IMR-90 (cell line): ENCODE data around the gene EFEMP1. TPM values are rescaled to one million over a fixed set of nuclear protein-coding genes. Genes with fewer than 3 reads are reported as not detected.

Experiments used
- ATAC-seq: fragments of 200-7000 bp; cut with Tn5 transposase; 2 replicates; pipeline ENCODE4 v1.9.1; 2020; ENCODE audit warnings: low read depth, mild to moderate bottlenecking, moderate library complexity
- BruUV-seq: library from RNA; stranded (reverse); fragments of 400-500 nt; replicated peaks from 2 replicates; lab custom pipeline; 2021; lab: Mats Ljungman, UMichigan
- CTCF ChIA-PET: fragments of 300-600 bp; formaldehyde crosslinking; extraction: SDS; loops from one replicate; lab custom pipeline; 2021; ENCODE audit warnings: antibody characterized with exemption; lab: Yijun Ruan, JAX
- POLR2A ChIA-PET: fragments of 300-600 bp; sonication (Branson Sonifier 250); formaldehyde crosslinking; loops from one replicate; lab custom pipeline; 2022; ENCODE audit warnings: antibody characterized with exemption; ENCODE audit not compliant: unreplicated experiment; lab: Charles Lee
- DNase-seq: peaks from one replicate; pipeline ENCODE4 v3.0.0; 2013
- H2AFZ ChIP-seq: replicated peaks from 2 replicates; pipeline ENCODE3; 2013; ENCODE audit warnings: low read length, mild to moderate bottlenecking; ENCODE audit not compliant: poor library complexity
- H2AK5ac ChIP-seq: 2 replicates; pipeline ENCODE4 v1.6.1; 2013; ENCODE audit warnings: low read depth, low read length, inconsistent platforms
- H2AK9ac ChIP-seq: replicated peaks from 2 replicates; pipeline ENCODE3; 2013; ENCODE audit warnings: mild to moderate bottlenecking, low read depth, low read length, moderate library complexity; ENCODE audit not compliant: poor library complexity
- H2BK120ac ChIP-seq: 2 replicates; pipeline ENCODE4 v1.6.1; 2013; ENCODE audit warnings: low read depth, low read length, inconsistent platforms
- H2BK15ac ChIP-seq: 3 replicates; pipeline ENCODE4 v1.6.1; 2013; ENCODE audit warnings: low read depth, low read length, inconsistent platforms
- H2BK20ac ChIP-seq: 2 replicates; pipeline ENCODE4 v1.6.1; 2013; ENCODE audit warnings: low read depth, mild to moderate bottlenecking, inconsistent platforms, low read length, moderate library complexity
- H2BK5ac ChIP-seq: 2 replicates; pipeline ENCODE4 v1.6.1; 2013; ENCODE audit warnings: mild to moderate bottlenecking, low read depth, low read length, inconsistent platforms; ENCODE audit not compliant: poor library complexity, severe bottlenecking
- H3K14ac ChIP-seq: replicated peaks from 2 replicates; pipeline ENCODE4 v1.6.1; 2013; ENCODE audit warnings: low read depth, low read length, inconsistent platforms
- H3K18ac ChIP-seq: 2 replicates; pipeline ENCODE4 v1.6.1; 2013; ENCODE audit warnings: low read depth, low read length, control low read depth
- H3K23ac ChIP-seq: 2 replicates; pipeline ENCODE4 v1.6.1; 2013; ENCODE audit warnings: low read depth, low read length, inconsistent platforms
- H3K27ac ChIP-seq: 2 replicates; pipeline ENCODE4 v1.5.1; 2013; ENCODE audit warnings: mild to moderate bottlenecking, control low read depth, low read length; ENCODE audit not compliant: insufficient read depth
- H3K27me3 ChIP-seq: 2 replicates; pipeline ENCODE4 v1.6.1; 2013; ENCODE audit warnings: low read length; ENCODE audit not compliant: control insufficient read depth, insufficient read depth
- H3K36me3 ChIP-seq: 2 replicates; pipeline ENCODE4 v1.6.1; 2013; ENCODE audit warnings: low read length, mixed read lengths; ENCODE audit not compliant: control insufficient read depth, insufficient read depth
- H3K4ac ChIP-seq: 2 replicates; pipeline ENCODE4 v1.6.1; 2013; ENCODE audit warnings: low read depth, low read length, inconsistent platforms
- H3K4me1 ChIP-seq: 2 replicates; pipeline ENCODE4 v1.6.1; 2013; ENCODE audit warnings: low read length, mixed read lengths; ENCODE audit not compliant: control insufficient read depth, insufficient read depth
- H3K4me2 ChIP-seq: 2 replicates; pipeline ENCODE4 v1.6.1; 2013; ENCODE audit warnings: low read depth, mild to moderate bottlenecking, control low read depth, low read length, moderate library complexity
- H3K4me3 ChIP-seq: 2 replicates; pipeline ENCODE4 v1.5.1; 2013; ENCODE audit warnings: low read depth, mild to moderate bottlenecking, control low read depth, low read length, moderate library complexity; ENCODE audit not compliant: insufficient read depth
- H3K56ac ChIP-seq: 2 replicates; pipeline ENCODE4 v1.6.1; 2013; ENCODE audit warnings: low read length, inconsistent platforms; ENCODE audit not compliant: insufficient read depth; ENCODE audit errors: extremely low read depth
- H3K79me1 ChIP-seq, 2 experiments: 2 replicates each; pipeline ENCODE4 v1.6.1; 2013; ENCODE audit warnings: low read length in 2 of 2, inconsistent platforms in 1 of 2, low read depth in 1 of 2
- H3K9ac ChIP-seq: 2 replicates; pipeline ENCODE4 v1.6.1; 2013; ENCODE audit warnings: low read depth, low read length, control low read depth
- H3K9me1 ChIP-seq: 2 replicates; pipeline ENCODE4 v1.6.1; 2013; ENCODE audit warnings: low read length, inconsistent platforms; ENCODE audit not compliant: insufficient read depth
- H3K9me3 ChIP-seq: 2 replicates; pipeline ENCODE4 v1.6.1; 2013; ENCODE audit warnings: low read length; ENCODE audit not compliant: control insufficient read depth, insufficient read depth
- H4K20me1 ChIP-seq: 2 replicates; pipeline ENCODE4 v1.6.1; 2013; ENCODE audit warnings: low read length, inconsistent platforms; ENCODE audit not compliant: insufficient read depth
- H4K5ac ChIP-seq: 2 replicates; pipeline ENCODE4 v1.6.1; 2013; ENCODE audit warnings: mild to moderate bottlenecking, low read depth, low read length, control low read depth
- H4K8ac ChIP-seq, 2 experiments: 2 replicates each; pipeline ENCODE4 v1.6.1; 2013; ENCODE audit warnings: low read depth in 2 of 2, low read length in 2 of 2, control low read depth in 1 of 2, inconsistent platforms in 1 of 2
- H4K91ac ChIP-seq: 2 replicates; pipeline ENCODE4 v1.6.1; 2013; ENCODE audit warnings: low read depth, low read length, inconsistent platforms; ENCODE audit not compliant: insufficient read depth
- CEBPB ChIP-seq: IDR thresholded peaks from 2 replicates; pipeline ENCODE4 v1.6.1; 2012; ENCODE audit warnings: low read depth, low read length, improper control_type of control experiment
- CTCF ChIP-seq: conservative IDR thresholded peaks from 2 replicates; pipeline ENCODE4 v1.5.1; 2012; ENCODE audit warnings: mild to moderate bottlenecking, low read depth, low read length, improper control_type of control experiment
- FOS ChIP-seq: fragments of 150-350 bp; IDR thresholded peaks from 2 replicates; pipeline ENCODE4 v1.6.1; 2016; ENCODE audit warnings: low read depth, low read length
- MAFK ChIP-seq: IDR thresholded peaks from 2 replicates; pipeline ENCODE4 v1.6.1; 2012; ENCODE audit warnings: low read depth, low read length, improper control_type of control experiment
- MAZ ChIP-seq: IDR thresholded peaks from 2 replicates; pipeline ENCODE4 v1.6.1; 2012; ENCODE audit warnings: low read depth, mild to moderate bottlenecking, low read length, improper control_type of control experiment, moderate library complexity, borderline replicate concordance
- MXI1 ChIP-seq: IDR thresholded peaks from 2 replicates; pipeline ENCODE4 v1.6.1; 2012; ENCODE audit warnings: low read depth, mild to moderate bottlenecking, low read length, moderate library complexity, borderline replicate concordance
- RCOR1 ChIP-seq: IDR thresholded peaks from 2 replicates; pipeline ENCODE4 v1.6.1; 2012; ENCODE audit warnings: mild to moderate bottlenecking, low read length, improper control_type of control experiment; ENCODE audit not compliant: insufficient replicate concordance
- WGBS, 2 experiments: methylation state at CpG; one replicate each; pipeline versions ENCODE4 v1.1.5 to v1.1.7; 2013; ENCODE audit warnings: missing lambda C conversion rate in 2 of 2; ENCODE audit not compliant: insufficient read length in 1 of 2; ENCODE audit errors: extremely low coverage in 2 of 2; 5-methylcytosine and 5-hydroxymethylcytosine counted together
- dilution Hi-C: fragments of 300-500 bp; cut with HindIII; formaldehyde crosslinking; loops from one replicate; pipeline ENCODE4 v1.14.3; 2018; ENCODE audit warnings: low sequenced_read_pairs; ENCODE audit not compliant: unreplicated experiment
- in situ Hi-C: fragments of 300-500 bp; cut with MboI; formaldehyde crosslinking; loops from 3 replicates; pipeline ENCODE4 v1.14.3; 2019; ENCODE audit warnings: low sequenced_read_pairs, inconsistent platforms, mixed read lengths
- intact Hi-C: fragments of 100-400 bp; cut with micrococcal nuclease; formaldehyde crosslinking; loops from 2 replicates; pipeline ENCODE4 v1.10.0; 2022
- polyA plus RNA-seq, 3 experiments: library from polyadenylated mRNA; depleted of rRNA; stranded (reverse); fragments of >200 nt; gene quantifications; 2 replicates each; pipeline ENCODE4 v1.2.3, GENCODE V29; 2012; ENCODE audit warnings: low replicate concordance in 1 of 3
- total RNA-seq: library from RNA; depleted of rRNA; stranded (reverse); fragments of >200 nt; gene quantifications from 2 replicates; pipeline ENCODE4 v1.2.3, GENCODE V29; 2012

EFEMP1 gene
- total and polyA plus RNA-seq, 2 of the 4 experiments (the other 2 are of a cell fraction) = 214 to 219 TPM

- dilution Hi-C loops (no loop called here), intact Hi-C loops (no loop called here)
- no CpG with 5 or more reads among the region's 2 CpGs for WGBS, 2 experiments
Measured at GRCh38 chr2:55857766-55858165, 65.8 kb downstream of the EFEMP1 start.

More at GRCh38 chr2:55857766-55858165, 65.8 kb downstream of the EFEMP1 start:
- H4K20me1 ChIP-seq = no peaks in the 10 kb centered on the region
- no peak overlapping the region for H3K9ac ChIP-seq
- no peak overlapping the region for H3K56ac ChIP-seq
- BruUV-seq = no TSS peak
- peak overlapping the region; percentile 29 for H2BK15ac ChIP-seq
- H3K9me1 ChIP-seq = peaks cover 12% of the 10 kb centered on the region
- no peak overlapping the region for H3K23ac ChIP-seq
- POLR2A ChIA-PET = interaction anchor here (0.6 kb wide), 1 partner anchor 106 kb away, joined by 5 read pairs; no protein-coding TSS in a partner anchor
- H3K9me3 ChIP-seq = no peaks in the 10 kb centered on the region
- H2AK9ac ChIP-seq = no peak overlapping the region
- in situ Hi-C loops = no loop called here
- H4K91ac ChIP-seq = 0 out of 2 replicates have a peak overlapping the region, but pooled peaks have one; percentile 25
- H2AFZ ChIP-seq = no peak overlapping the region
- DNase-seq (no peak), ATAC-seq (no peak)
- H3K4me1 ChIP-seq = peaks cover 15% of the 10 kb centered on the region
- H2BK20ac ChIP-seq = peak overlapping the region; percentile 91
- no peaks in the 10 kb centered on the region for H3K36me3 ChIP-seq
- 0 out of 4 replicates have a peak overlapping the region, but pooled peaks of 1 of the 2 experiments have one; percentile 17 for H4K8ac ChIP-seq
- no peaks in the 10 kb centered on the region for H3K27me3 ChIP-seq
- H3K4ac ChIP-seq = peak overlapping the region; percentile 34; the same call in 1 of the 2 replicates
- no peak overlapping the region for H3K27ac ChIP-seq
- H3K4me3 ChIP-seq = no peak overlapping the region
- peaks cover 0 to 6% of the 10 kb centered on the region in 2 experiments; a peak in 1 of 4 replicates for H3K79me1 ChIP-seq
- no peak overlapping the region for H3K4me2 ChIP-seq
- TF ChIP-seq MXI1 = no peak
- no peak for TF ChIP-seq CTCF
- TF ChIP-seq RCOR1 = no peak
- TF ChIP-seq CEBPB = no peak
- TF ChIP-seq MAZ = no peak
- TF ChIP-seq FOS = no peak
- no peak for TF ChIP-seq MAFK
- no peak overlapping the region; the same call in 1 of the 2 replicates for H3K14ac ChIP-seq
- H3K18ac ChIP-seq = peak overlapping the region; percentile 95
- CTCF ChIA-PET = no interaction called here
- peak overlapping the region; percentile 87 for H2BK5ac ChIP-seq
- H2BK120ac ChIP-seq = peak overlapping the region; percentile 86
- H2AK5ac ChIP-seq = no peak overlapping the region
- H4K5ac ChIP-seq = peak overlapping the region; percentile 16; the same call in 1 of the 2 replicates
